HG02759 (cell line): Measurements from ENCODE around the gene RAPGEF4.

Experiments used
- ATAC-seq: cut with Tn5 transposase; IDR thresholded peaks from one replicate; pipeline ENCODE4 v1.9.1; 2021; ENCODE audit warnings: mild to moderate bottlenecking, moderate library complexity; ENCODE audit not compliant: unreplicated experiment

Gene RAPGEF4

GRCh38 chr2:172993931-172994717, 258.5 kb downstream of the RAPGEF4 start:
- ATAC-seq, result no peak

- no peak for ATAC-seq
These were observed 259.2 kb downstream of the RAPGEF4 start for GRCh38 chr2:172994864-172995263.

- ATAC-seq, result no peak
These were observed 259.9 kb downstream of the RAPGEF4 start for GRCh38 chr2:172995323-172996244.

- no peak for ATAC-seq
These were observed 260.8 kb downstream of the RAPGEF4 start for GRCh38 chr2:172996387-172996961.

GRCh38 chr2:172997031-172997430, 261.4 kb downstream of the RAPGEF4 start:
- no peak for ATAC-seq

- no peak for ATAC-seq
These were observed 263.1 kb downstream of the RAPGEF4 start for GRCh38 chr2:172998547-172999272.

GRCh38 chr2:172999641-173000386, 264.2 kb downstream of the RAPGEF4 start:
- no peak for ATAC-seq

- no peak for ATAC-seq
These were observed 266.3 kb downstream of the RAPGEF4 start for GRCh38 chr2:173001664-173002604.

- ATAC-seq, result no peak
These were observed 267.3 kb downstream of the RAPGEF4 start for GRCh38 chr2:173002751-173003541.

- ATAC-seq, result no peak
These were observed 273.1 kb downstream of the RAPGEF4 start for GRCh38 chr2:173008786-173009185.

GRCh38 chr2:173010233-173010632, 274.6 kb downstream of the RAPGEF4 start:
- ATAC-seq, result no peak

GRCh38 chr2:173016451-173016850, 280.8 kb downstream of the RAPGEF4 start:
- no peak for ATAC-seq

GRCh38 chr2:173017646-173018420, 282.2 kb downstream of the RAPGEF4 start:
- no peak for ATAC-seq

- ATAC-seq, result no peak
These were observed 284.1 kb downstream of the RAPGEF4 start for GRCh38 chr2:173019755-173020154.

- ATAC-seq, result no peak
These were observed 286.3 kb downstream of the RAPGEF4 start for GRCh38 chr2:173021939-173022371.

GRCh38 chr2:173023718-173024117, 288.1 kb downstream of the RAPGEF4 start:
- no peak for ATAC-seq

- no peak for ATAC-seq
These were observed 290.8 kb downstream of the RAPGEF4 start for GRCh38 chr2:173026479-173026878.
